HepG2 (cell line): ENCODE data around the gene ITPK1. TPM values are rescaled to one million over a fixed set of nuclear protein-coding genes. Genes with fewer than 3 reads are reported as not detected.
A peak's percentile ranks its signal among the peaks of the same experiment; 100 is the strongest.

Experiments used
- ARNT2 ChIP-seq: sonication (generic); formaldehyde crosslinking; IDR thresholded peaks from 2 replicates; pipeline ENCODE4 v1.8.0; 2022; ENCODE audit warnings: mild to moderate bottlenecking, low read depth, missing genetic modification reagents, moderate library complexity
- FOXA1 ChIP-seq, 2 experiments: fragments of 450-650 bp in 1 of 2; sonication (generic) in 1 of 2; formaldehyde crosslinking in 1 of 2; IDR thresholded peaks; 2 replicates each; pipeline versions ENCODE4 v1.4.0 to v1.6.1; 2016 to 2020; ENCODE audit warnings: missing genetic modification reagents in 1 of 2
- HDAC2 ChIP-seq: sonication (generic); formaldehyde crosslinking; IDR thresholded peaks from 2 replicates; pipeline ENCODE4 v1.4.0; 2020; ENCODE audit warnings: missing genetic modification reagents
- MEIS1 ChIP-seq: sonication (generic); formaldehyde crosslinking; IDR thresholded peaks from 2 replicates; pipeline ENCODE4 v1.9.0; 2021; ENCODE audit warnings: mild to moderate bottlenecking, missing genetic modification reagents, moderate library complexity, borderline replicate concordance
- NRL ChIP-seq: sonication (generic); formaldehyde crosslinking; IDR thresholded peaks from 2 replicates; pipeline ENCODE4 v1.5.0; 2020; ENCODE audit warnings: missing genetic modification reagents, mild to moderate bottlenecking, moderate library complexity, borderline replicate concordance
- SIX1 ChIP-seq: sonication (generic); formaldehyde crosslinking; IDR thresholded peaks from 2 replicates; pipeline ENCODE4 v1.4.0; 2020; ENCODE audit warnings: missing genetic modification reagents, borderline replicate concordance
- SP5 ChIP-seq: IDR thresholded peaks from 2 replicates; pipeline ENCODE4 v1.6.1; 2016; ENCODE audit warnings: low read depth, borderline replicate concordance
- THAP11 ChIP-seq: IDR thresholded peaks from 2 replicates; pipeline ENCODE4 v1.6.1; 2016; ENCODE audit warnings: missing biosample characterization, missing genetic modification reagents
- ZBTB21 ChIP-seq: sonication (generic); formaldehyde crosslinking; IDR thresholded peaks from 2 replicates; pipeline ENCODE4 v1.4.0; 2020; ENCODE audit warnings: missing genetic modification reagents
- ZFX ChIP-seq: sonication (generic); formaldehyde crosslinking; IDR thresholded peaks from 2 replicates; pipeline ENCODE4 v1.4.0; 2020; ENCODE audit warnings: mild to moderate bottlenecking, low read depth, missing genetic modification reagents, moderate library complexity
- ZNF12 ChIP-seq: sonication (generic); formaldehyde crosslinking; IDR thresholded peaks from 2 replicates; pipeline ENCODE4 v1.5.0; 2020; ENCODE audit warnings: missing genetic modification reagents
- ZNF350 ChIP-seq: sonication (generic); formaldehyde crosslinking; IDR thresholded peaks from 2 replicates; pipeline ENCODE4 v1.4.0; 2020; ENCODE audit warnings: mild to moderate bottlenecking, low read depth, missing genetic modification reagents, borderline replicate concordance
- ZNF615 ChIP-seq: sonication (generic); formaldehyde crosslinking; IDR thresholded peaks from 2 replicates; pipeline ENCODE4 v1.5.0; 2020; ENCODE audit warnings: mild to moderate bottlenecking, missing genetic modification reagents, borderline replicate concordance
- ZSCAN31 ChIP-seq: sonication (generic); formaldehyde crosslinking; IDR thresholded peaks from 2 replicates; pipeline ENCODE4 v1.5.0; 2020; ENCODE audit warnings: low read depth, mild to moderate bottlenecking, missing genetic modification reagents
- polyA plus RNA-seq, 8 experiments: library from polyadenylated mRNA; depleted of rRNA in 3 of 8; stranded (reverse) in 7 of 8; unstranded in 1 of 8; fragments of >200 nt; fragmentation: Illumina TruSeq in 4 of 8; extraction: Trizol in 4 of 8; gene quantifications; 2 replicates each; pipeline versions ENCODE4 v1.2.1 to v1.2.3, GENCODE V29; 2011 to 2016; ENCODE audit warnings: low read depth in 4 of 8, missing spikeins in 1 of 8, mixed read lengths in 1 of 8; ENCODE audit not compliant: insufficient read depth in 1 of 8
- total RNA-seq, 5 experiments: library from RNA; depleted of rRNA; stranded (reverse); fragments of >200 nt; fragmentation: Illumina TruSeq; extraction: Trizol; gene quantifications; 2 replicates each; pipeline ENCODE4 v1.2.3, GENCODE V29; 2016; ENCODE audit warnings: low read depth in 1 of 5
- TF ChIP-seq, protein P1 (sequence below): sonication (generic); formaldehyde crosslinking; IDR thresholded peaks from 2 replicates; pipeline ENCODE4 v1.4.0; 2020; ENCODE audit warnings: missing genetic modification reagents, borderline replicate concordance
- TF ChIP-seq, protein P2 (sequence below): sonication (generic); formaldehyde crosslinking; IDR thresholded peaks from 2 replicates; pipeline ENCODE4 v1.4.0; 2020; ENCODE audit warnings: mild to moderate bottlenecking, missing genetic modification reagents
- TF ChIP-seq, protein P3 (sequence below): sonication (generic); formaldehyde crosslinking; IDR thresholded peaks from 2 replicates; pipeline ENCODE4 v1.8.1; 2022; ENCODE audit warnings: low read depth, mild to moderate bottlenecking, missing genetic modification reagents
- TF ChIP-seq, protein P4 (sequence below): IDR thresholded peaks from 2 replicates; pipeline ENCODE4 v1.6.1; 2016; ENCODE audit warnings: low read depth

ITPK1 gene
- total and polyA plus RNA-seq, 2 of the 13 experiments (the other 11 are each of a cell fraction or from before 2014, with no cell fraction given) = 20.5 to 47.5 TPM

DNA sequence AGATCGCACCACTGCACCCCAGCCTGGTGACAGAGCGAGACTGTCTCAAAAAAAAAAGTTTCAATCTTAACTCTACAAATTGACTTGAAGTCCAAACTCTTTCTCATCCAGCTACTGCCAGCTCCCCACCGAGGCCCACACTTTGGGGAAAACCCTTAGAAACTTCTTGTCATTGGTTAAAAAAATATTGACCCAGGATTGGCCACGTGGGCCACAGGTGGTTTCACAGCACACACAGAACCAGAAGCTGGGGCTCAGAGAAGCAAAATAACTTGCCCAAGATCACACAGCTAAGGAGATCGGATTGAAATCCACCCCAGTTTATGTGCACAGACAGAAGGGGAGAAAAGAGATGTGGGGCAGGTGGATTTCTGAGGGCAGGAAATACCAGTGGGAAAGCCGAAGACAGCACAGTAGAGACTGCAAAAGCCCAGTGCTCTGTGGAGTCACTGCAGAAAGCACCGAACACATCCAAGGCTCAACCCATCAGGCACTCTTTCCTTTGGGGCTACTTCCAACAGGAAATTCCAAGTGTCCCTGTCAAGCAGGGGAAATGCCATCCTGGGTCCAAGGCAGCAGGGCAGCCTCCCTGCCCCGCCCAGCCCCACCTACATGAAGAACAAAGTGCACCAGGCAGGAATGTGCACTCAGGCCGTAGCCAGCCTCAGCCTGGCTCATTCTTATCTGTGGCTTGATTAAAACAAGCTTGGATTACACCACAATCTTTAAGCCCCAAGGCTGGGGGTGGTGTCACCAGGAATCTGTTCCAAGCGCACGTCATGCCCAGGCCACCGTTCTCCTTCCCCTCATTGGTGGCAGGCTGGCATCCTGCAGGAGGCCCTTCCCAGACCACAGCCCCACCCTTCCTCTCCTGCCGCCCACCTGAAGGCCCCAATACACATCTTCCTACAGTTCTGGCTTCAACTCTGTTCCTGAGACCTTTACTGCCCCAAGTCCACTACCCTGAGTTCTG is 72.5 kb downstream of the ITPK1 start (continued):
- TF ChIP-seq ZNF12 = 0 out of 2 replicates have a peak, but pooled peaks have one; percentile 7
- 0 out of 2 replicates have a peak, but pooled peaks have one; percentile 54 for TF ChIP-seq MEIS1 (CRISPR knock-in tag)
- TF ChIP-seq FOXA1 (IDR thresholded peaks at IDR 0.05) = no peak
- 0 out of 2 replicates have a peak, but pooled peaks have one; percentile 49 for TF ChIP-seq FOXA1 (CRISPR knock-in tag; IDR thresholded peaks at IDR 0.05)
- TF ChIP-seq ARNT2 (CRISPR knock-in tag) = no peak
- no peak for TF ChIP-seq ZNF615 (CRISPR knock-in tag)
- peak; percentile 41; the same call in 1 of the 2 replicates for TF ChIP-seq ZFX (CRISPR knock-in tag)
- TF ChIP-seq, protein P1, sequence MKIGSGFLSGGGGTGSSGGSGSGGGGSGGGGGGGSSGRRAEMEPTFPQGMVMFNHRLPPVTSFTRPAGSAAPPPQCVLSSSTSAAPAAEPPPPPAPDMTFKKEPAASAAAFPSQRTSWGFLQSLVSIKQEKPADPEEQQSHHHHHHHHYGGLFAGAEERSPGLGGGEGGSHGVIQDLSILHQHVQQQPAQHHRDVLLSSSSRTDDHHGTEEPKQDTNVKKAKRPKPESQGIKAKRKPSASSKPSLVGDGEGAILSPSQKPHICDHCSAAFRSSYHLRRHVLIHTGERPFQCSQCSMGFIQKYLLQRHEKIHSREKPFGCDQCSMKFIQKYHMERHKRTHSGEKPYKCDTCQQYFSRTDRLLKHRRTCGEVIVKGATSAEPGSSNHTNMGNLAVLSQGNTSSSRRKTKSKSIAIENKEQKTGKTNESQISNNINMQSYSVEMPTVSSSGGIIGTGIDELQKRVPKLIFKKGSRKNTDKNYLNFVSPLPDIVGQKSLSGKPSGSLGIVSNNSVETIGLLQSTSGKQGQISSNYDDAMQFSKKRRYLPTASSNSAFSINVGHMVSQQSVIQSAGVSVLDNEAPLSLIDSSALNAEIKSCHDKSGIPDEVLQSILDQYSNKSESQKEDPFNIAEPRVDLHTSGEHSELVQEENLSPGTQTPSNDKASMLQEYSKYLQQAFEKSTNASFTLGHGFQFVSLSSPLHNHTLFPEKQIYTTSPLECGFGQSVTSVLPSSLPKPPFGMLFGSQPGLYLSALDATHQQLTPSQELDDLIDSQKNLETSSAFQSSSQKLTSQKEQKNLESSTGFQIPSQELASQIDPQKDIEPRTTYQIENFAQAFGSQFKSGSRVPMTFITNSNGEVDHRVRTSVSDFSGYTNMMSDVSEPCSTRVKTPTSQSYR = peak; percentile 50; the same call in 1 of the 2 replicates
- TF ChIP-seq, protein P2, sequence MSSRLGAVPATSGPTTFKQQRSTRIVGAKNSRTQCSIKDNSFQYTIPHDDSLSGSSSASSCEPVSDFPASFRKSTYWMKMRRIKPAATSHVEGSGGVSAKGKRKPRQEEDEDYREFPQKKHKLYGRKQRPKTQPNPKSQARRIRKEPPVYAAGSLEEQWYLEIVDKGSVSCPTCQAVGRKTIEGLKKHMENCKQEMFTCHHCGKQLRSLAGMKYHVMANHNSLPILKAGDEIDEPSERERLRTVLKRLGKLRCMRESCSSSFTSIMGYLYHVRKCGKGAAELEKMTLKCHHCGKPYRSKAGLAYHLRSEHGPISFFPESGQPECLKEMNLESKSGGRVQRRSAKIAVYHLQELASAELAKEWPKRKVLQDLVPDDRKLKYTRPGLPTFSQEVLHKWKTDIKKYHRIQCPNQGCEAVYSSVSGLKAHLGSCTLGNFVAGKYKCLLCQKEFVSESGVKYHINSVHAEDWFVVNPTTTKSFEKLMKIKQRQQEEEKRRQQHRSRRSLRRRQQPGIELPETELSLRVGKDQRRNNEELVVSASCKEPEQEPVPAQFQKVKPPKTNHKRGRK (CRISPR knock-in tag) = no peak
- peak; percentile 91 for TF ChIP-seq HDAC2 (CRISPR knock-in tag)
- TF ChIP-seq, protein P3, sequence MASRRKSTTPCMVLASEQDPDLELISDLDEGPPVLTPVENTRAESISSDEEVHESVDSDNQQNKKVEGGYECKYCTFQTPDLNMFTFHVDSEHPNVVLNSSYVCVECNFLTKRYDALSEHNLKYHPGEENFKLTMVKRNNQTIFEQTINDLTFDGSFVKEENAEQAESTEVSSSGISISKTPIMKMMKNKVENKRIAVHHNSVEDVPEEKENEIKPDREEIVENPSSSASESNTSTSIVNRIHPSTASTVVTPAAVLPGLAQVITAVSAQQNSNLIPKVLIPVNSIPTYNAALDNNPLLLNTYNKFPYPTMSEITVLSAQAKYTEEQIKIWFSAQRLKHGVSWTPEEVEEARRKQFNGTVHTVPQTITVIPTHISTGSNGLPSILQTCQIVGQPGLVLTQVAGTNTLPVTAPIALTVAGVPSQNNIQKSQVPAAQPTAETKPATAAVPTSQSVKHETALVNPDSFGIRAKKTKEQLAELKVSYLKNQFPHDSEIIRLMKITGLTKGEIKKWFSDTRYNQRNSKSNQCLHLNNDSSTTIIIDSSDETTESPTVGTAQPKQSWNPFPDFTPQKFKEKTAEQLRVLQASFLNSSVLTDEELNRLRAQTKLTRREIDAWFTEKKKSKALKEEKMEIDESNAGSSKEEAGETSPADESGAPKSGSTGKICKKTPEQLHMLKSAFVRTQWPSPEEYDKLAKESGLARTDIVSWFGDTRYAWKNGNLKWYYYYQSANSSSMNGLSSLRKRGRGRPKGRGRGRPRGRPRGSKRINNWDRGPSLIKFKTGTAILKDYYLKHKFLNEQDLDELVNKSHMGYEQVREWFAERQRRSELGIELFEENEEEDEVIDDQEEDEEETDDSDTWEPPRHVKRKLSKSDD (CRISPR knock-in tag) = 0 out of 2 replicates have a peak, but pooled peaks have one; percentile 46
- TF ChIP-seq, protein P4, sequence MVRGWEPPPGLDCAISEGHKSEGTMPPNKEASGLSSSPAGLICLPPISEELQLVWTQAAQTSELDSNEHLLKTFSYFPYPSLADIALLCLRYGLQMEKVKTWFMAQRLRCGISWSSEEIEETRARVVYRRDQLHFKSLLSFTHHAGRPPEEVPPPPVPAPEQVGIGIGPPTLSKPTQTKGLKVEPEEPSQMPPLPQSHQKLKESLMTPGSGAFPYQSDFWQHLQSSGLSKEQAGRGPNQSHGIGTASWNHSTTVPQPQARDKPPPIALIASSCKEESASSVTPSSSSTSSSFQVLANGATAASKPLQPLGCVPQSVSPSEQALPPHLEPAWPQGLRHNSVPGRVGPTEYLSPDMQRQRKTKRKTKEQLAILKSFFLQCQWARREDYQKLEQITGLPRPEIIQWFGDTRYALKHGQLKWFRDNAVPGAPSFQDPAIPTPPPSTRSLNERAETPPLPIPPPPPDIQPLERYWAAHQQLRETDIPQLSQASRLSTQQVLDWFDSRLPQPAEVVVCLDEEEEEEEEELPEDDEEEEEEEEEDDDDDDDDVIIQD (CRISPR knock-in tag) = 0 out of 2 replicates have a peak, but pooled peaks have one; percentile 16
- TF ChIP-seq NRL = 0 out of 2 replicates have a peak, but pooled peaks have one; percentile 42
- peak; percentile 56; the same call in 1 of the 2 replicates for TF ChIP-seq SIX1 (CRISPR knock-in tag)
- TF ChIP-seq SP5 (CRISPR knock-in tag) = peak; percentile 98
- no peak for TF ChIP-seq ZBTB21 (CRISPR knock-in tag)
- peak; percentile 22; the same call in 1 of the 2 replicates for TF ChIP-seq THAP11
- no peak; the same call in 1 of the 2 replicates for TF ChIP-seq ZSCAN31 (CRISPR knock-in tag)
- 0 out of 2 replicates have a peak, but pooled peaks have one; percentile 19 for TF ChIP-seq ZNF350
